Measurements from ENCODE around the gene SRRM4.

Gene SRRM4

GRCh38 chr12:119201789-119202543 lies 220.6 kb downstream of the SRRM4 start:
- DNase-seq (ENCODE audit: low read depth in 2 of 2) = no peak

- DNase-seq (ENCODE audit: low read depth in 2 of 2) = no peak
Observed at GRCh38 chr12:119202544-119202943, 221.2 kb downstream of the SRRM4 start.

- DNase-seq (ENCODE audit: low read depth in 2 of 2) = no peak
Observed at GRCh38 chr12:119204131-119204530, 222.8 kb downstream of the SRRM4 start.

GRCh38 chr12:119204671-119205285 lies 223.4 kb downstream of the SRRM4 start:
- DNase-seq (ENCODE audit: low read depth in 2 of 2) = no peak

- no peak for DNase-seq (ENCODE audit: low read depth in 2 of 2)
Observed at GRCh38 chr12:119206348-119207062, 225.2 kb downstream of the SRRM4 start.

- DNase-seq (ENCODE audit: low read depth in 2 of 2) = no peak
Observed at GRCh38 chr12:119207063-119207560, 225.8 kb downstream of the SRRM4 start.

- DNase-seq (ENCODE audit: low read depth in 2 of 2) = no peak
Observed at GRCh38 chr12:119208626-119209061, 227.3 kb downstream of the SRRM4 start.

GRCh38 chr12:119211884-119212283 lies 230.5 kb downstream of the SRRM4 start:
- no peak for DNase-seq (ENCODE audit: low read depth in 2 of 2)
